GM19468 (cell line): ENCODE data around the gene MIER2.

Experiments used
- ATAC-seq: cut with Tn5 transposase; IDR thresholded peaks from one replicate; pipeline ENCODE4 v1.9.1; 2021; ENCODE audit warnings: mild to moderate bottlenecking, moderate library complexity, moderate number of reproducible peaks; ENCODE audit not compliant: unreplicated experiment; ENCODE audit errors: extremely low read depth

Gene MIER2

GRCh38 chr19:336067-336614 lies 8.5 kb downstream of the MIER2 start:
- no peak for ATAC-seq

- ATAC-seq = no peak
Measured at GRCh38 chr19:335486-336066, 9.0 kb downstream of the MIER2 start.

DNA sequence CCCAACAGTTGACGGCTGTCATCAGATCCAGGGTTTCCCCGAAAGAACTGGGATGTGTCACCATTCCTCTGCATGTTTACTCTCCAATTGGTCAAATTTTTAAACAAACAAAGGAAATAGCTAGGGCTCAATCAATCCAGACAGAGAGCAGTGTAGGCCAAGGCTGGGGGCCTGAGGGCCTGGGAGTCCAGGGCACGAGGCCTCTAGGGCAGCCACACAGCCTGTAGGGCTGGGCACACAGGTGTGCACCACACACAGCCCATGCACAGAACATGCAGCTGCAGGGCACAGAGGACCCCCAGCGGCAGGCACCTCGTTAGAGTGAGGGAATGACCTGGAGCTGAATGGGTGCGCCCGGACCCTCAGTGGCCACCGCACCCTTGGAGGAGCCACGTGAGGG lies 9.5 kb downstream of the MIER2 start:
- no peak for ATAC-seq

DNA sequence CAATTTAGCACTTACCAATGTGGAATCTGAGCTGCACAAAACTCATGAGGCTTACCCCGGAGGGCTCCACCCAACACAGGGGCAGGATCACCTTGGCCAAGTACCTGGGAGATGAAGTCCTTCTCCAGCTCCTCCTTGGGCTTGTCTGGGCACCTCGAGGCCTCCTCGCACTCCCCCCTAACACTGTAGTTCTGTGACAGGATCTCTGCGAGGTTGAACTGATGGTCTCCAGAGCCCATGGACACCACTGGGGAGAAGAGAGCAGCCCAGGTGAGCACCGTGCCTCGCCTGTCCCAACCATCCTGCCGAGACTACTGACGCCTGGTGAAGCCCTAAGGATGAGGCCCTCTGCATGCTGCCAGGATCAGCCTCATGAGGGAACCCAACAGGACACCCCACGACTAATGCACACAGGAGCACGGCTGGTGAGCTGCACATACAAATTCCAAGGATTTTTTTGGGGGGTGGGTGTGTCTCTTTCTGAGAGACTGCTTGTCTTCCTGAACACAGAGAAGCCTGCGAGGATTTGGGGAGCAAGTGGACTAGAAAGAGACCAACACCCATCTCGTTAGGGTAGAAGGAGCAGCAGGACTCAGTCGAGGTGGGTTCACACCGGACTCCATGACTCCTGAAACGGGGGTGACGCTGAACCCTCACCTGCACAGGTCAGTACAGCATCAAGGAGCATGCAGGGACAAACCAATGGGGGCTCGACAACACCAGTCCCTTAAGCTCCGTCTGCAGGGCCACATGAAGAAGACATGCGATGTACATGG lies 10.1 kb downstream of the MIER2 start:
- no peak for ATAC-seq

DNA sequence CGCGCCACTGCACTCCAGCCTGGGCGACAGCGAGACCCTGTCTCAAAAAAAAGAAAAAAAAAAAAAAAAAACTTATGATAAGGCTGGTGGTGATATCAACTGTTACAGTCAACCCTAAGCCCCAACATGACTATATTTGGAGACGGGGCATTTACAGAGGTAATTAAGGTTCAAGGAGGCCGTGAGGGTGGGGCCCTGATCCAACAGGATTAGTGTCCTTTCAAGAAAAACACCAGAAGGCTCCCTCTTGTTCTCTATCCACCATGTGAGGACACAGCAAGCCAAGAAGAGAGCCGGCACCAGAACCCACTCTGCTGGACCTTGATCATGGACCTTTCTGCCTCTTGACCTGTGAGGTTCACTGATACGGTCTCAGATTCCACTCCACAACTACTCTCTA lies 14.1 kb downstream of the MIER2 start:
- ATAC-seq = no peak

DNA sequence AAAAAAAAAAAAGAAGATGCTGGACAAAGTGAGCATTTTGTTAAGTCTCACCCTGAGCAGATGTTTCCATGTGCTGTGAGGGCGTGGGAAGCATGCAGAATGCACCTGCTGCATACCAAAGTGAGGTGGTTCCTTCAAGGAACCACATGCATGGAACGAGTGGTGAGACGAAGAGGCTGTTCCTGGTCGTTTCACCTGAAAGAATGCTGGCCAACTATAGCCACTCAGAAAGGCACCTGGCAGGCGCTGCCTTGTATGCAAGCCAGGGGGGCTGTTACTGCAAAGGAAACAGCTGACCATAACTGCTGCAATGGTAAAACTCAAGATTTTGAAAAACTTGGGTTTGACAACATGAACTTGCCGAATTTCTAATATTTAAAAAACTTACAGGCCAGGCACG lies 14.7 kb downstream of the MIER2 start:
- no peak for ATAC-seq

- no peak for ATAC-seq
Measured at GRCh38 chr19:328025-328505, 16.5 kb downstream of the MIER2 start.

GRCh38 chr19:327291-328024 lies 17.1 kb downstream of the MIER2 start:
- no peak for ATAC-seq

GRCh38 chr19:326871-327270 lies 17.7 kb downstream of the MIER2 start:
- ATAC-seq = no peak

GRCh38 chr19:325937-326565 lies 18.5 kb downstream of the MIER2 start:
- ATAC-seq = no peak

DNA sequence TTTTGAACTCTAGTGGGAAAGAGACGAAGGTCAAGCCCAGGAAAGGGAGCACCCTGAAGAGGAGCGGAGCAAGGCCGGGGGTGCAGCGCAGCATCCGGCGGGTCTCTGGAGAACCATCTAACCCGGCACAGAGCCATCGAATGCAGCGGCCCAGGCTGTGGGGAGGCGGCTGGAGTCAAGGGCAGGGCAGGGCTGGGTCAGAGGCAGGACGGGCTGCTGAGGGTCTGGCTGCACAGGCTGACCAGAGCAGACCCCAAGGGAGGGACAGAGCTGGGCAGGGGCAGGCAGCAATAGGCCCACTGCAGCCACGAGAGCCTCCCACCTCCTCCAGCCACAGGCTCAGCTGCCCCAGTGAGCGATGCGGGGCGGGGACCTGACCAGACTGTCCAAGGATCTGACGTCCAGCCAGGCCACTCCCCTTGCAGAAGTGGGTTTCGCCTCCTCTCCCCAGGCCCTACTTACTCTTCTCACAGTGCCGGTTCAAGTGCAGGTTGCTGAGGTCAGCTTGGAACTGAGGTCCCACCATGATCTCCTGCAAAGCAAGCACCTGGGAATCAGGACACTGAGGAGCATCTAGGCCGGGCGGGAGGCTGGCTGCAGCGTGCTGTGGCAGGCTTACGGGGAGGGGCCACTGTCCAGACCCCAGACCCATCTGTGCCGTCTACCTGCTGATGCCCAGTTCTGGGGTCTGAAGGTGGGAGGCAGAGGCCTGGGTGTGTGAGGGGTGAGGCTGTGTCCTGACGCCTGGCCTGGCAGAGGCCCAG lies 19.2 kb downstream of the MIER2 start:
- ATAC-seq = no peak

DNA sequence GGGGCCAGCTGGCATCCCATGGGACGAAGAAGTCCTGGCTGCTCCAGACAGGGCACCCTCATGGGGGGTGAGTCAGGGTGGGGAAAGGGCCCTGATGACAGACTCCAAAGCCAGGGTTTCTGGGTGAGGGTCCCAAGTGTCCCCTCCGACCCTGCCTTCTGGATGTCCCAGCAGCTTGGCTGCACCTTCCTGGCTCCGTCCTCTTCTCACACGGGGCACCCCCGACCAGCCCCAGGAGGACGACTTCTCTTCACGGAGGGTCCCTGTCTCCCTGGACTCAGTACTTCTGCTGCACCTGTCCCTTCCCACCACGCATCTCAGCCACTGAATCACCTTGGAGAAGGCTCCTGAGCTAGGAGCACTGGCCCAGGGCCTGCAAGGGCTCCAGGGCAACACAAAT lies 19.9 kb downstream of the MIER2 start:
- no peak for ATAC-seq

GRCh38 chr19:322616-323015 lies 22.0 kb downstream of the MIER2 start:
- ATAC-seq = no peak

- no peak for ATAC-seq
Measured at GRCh38 chr19:318509-318774, 26.2 kb downstream of the MIER2 start.

GRCh38 chr19:317710-318508 lies 26.7 kb downstream of the MIER2 start:
- ATAC-seq = no peak

GRCh38 chr19:315811-316210 lies 28.8 kb downstream of the MIER2 start:
- ATAC-seq = no peak

DNA sequence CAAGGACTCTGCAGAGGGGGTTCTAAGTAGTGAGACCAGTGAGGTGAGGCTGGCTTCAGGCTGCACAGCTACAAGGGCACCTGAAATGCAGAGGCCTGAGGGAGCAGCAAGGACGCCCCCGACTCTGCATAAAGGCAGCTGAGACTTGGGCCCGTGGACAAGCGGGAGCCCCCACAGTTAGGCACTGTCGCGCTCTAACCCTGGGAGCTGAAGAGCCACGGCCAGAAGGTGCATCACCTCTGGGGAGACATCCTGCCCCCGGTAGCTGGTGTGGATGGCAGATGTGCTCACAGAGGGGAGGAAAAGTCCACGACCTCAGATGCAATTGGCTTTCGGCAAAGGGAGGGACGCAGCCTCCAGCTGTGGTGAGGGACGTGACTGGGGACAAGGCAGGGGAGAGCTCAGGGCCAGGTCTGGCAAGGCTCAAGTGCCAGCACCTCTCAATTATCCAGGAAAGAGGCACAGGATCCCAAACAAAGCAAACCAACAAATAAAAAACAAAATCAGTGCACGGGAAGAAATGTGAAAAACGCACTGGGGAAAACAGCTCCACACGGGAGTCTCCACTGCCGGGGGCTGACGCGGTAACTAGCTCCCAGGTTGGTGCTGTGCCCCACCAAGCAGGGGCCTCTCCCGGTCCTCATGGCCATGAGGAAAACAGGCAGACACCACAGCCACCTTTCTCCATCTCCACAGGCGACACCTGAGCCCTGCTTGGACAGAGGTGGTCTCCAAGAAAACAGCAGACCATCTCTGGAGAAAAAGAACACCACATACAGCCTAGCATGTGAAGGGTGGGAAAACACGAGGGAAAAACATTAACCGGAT lies 30.4 kb downstream of the MIER2 start:
- no peak for ATAC-seq

- no peak for ATAC-seq
Measured at GRCh38 chr19:313169-313987, 31.2 kb downstream of the MIER2 start.
